GM21447 (cell line): ENCODE measurements around the gene RBM15B.

Source experiments
- ATAC-seq: cut with Tn5 transposase; IDR thresholded peaks from one replicate; pipeline ENCODE4 v1.9.1; 2021; ENCODE audit not compliant: unreplicated experiment

Gene RBM15B

DNA sequence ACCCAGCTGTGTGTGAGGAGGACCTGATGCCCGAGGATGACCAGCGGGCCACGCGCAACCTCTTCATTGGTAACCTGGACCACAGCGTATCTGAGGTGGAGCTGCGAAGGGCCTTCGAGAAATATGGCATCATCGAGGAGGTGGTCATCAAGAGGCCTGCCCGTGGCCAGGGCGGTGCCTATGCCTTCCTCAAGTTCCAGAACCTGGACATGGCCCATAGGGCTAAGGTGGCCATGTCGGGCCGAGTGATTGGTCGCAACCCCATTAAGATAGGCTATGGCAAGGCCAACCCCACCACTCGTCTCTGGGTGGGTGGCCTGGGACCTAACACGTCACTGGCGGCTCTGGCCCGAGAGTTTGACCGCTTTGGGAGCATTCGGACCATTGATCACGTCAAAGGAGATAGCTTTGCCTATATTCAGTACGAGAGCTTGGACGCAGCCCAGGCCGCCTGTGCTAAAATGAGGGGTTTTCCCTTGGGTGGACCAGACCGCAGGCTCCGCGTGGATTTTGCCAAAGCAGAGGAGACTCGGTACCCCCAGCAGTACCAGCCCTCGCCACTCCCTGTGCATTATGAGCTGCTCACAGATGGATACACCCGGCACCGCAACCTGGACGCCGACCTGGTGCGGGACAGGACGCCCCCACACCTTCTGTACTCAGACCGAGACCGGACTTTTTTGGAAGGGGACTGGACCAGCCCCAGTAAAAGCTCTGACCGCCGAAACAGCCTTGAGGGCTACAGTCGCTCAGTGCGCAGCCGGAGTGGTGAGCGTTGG is 1.5 kb downstream of the RBM15B start:
- no peak for ATAC-seq

DNA sequence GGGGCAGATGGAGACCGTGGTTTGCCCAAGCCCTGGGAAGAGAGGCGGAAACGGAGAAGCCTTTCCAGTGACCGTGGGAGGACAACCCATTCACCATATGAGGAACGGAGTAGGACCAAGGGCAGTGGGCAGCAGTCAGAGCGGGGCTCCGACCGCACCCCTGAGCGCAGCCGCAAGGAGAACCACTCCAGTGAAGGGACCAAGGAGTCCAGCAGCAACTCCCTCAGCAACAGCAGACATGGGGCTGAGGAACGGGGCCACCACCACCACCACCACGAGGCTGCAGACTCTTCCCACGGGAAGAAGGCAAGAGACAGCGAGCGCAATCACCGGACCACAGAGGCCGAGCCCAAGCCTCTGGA is 2.0 kb downstream of the RBM15B start:
- no peak for ATAC-seq

DNA sequence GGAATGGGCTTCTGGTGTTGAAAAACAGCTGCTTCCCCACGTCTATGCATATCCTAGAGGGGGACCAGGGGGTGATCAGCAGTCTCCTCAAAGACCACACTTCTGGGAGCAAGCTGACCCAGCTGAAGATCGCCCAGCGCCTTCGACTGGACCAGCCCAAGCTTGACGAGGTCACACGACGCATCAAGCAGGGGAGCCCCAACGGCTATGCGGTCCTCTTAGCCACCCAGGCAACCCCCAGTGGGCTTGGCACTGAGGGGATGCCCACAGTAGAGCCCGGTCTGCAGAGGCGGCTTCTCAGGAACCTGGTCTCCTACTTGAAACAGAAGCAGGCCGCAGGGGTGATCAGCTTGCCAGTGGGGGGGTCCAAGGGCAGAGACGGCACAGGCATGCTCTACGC is 2.5 kb downstream of the RBM15B start:
- ATAC-seq: no peak

DNA sequence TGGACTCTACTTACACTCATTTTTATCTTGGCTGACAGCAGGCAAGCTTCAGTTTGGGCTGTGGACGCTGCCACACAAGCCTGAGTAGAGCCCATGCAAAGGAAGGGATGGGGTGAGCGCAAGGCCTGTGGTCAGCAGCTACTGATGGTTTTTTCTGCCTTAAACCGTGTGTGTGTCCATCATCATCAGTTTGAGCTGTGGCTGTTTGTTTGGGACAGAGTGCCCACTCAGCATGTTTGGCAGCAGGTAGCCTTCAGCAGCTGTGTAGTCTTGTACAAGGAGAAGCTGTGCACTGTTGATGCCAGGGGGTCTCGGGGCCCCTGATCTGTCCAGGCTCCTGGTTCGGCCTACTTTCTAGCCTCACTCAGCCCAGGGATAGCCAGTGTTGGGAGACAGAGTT is 3.5 kb downstream of the RBM15B start:
- ATAC-seq: no peak

DNA sequence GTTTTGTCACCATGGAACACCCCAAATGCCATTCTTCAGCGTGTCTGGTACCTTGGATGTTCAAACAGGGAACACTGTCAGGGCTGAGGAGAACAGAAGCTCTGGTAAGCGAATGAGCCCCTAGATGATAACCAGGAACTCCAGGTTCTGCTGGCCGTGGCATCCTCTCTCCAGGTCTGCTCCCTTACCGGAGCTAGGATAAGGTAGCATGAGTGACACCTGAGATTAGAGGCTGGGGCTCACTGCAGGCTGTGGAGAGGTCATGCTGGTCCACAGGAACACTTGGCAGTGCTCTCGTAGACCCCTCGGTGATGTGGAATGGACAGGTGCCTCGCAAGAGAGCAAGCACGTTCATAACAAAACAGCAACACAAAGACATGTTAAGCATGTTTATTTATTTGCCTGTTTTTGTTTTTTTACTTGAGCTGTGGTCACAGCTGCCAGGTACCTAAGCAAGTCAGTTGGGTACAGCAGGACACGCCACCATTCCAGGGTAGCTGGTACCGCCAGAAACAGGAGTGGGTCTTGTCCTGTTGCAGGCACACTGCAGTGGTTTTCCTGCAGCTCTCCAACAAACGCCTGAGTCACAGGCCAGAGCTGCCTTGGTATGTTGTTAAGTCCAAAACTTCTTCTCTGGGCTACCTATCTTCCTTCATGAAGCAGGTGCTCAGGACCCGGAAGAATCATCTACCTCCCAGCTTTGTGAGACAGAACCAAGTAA is 4.6 kb downstream of the RBM15B start:
- no peak for ATAC-seq

DNA sequence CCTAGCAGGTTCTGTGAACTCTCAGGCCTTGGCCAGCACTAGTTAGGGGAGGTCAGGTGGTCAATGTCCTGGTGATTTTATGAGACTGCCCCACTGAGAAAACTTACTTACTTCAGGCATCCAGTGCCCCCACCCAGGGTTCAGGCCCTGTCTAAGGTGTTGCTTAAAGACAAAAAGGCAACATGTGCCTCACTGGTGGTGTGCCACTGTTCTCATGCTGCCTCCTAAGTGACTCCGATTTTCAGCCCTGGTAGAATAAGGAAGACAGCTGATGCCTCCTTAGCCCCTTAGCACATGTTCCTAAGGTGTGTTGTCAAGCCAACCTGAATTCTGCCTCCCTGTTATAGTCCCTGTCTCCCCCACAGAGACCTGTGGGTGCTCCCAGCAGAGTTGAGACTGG is 5.3 kb downstream of the RBM15B start:
- ATAC-seq: no peak

DNA sequence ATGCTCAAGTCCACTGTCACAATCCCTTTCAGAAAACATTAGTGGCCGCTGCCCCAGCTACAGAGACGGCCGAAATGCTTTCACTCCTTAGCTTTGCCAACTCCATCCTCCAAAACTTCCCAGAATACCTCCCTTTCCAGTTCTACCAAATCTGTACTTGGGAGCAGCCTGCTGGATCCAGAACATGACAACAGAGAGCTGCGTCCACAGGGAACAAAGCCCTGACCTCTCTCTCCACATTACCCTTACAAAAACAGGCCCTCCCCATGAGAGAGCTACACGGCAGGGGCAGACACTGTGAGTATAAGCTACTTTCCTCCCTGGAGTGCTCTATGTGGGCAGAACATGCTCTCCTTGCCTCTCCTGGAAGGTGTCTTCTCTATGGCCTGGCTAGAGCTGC is 6.3 kb downstream of the RBM15B start:
- no peak for ATAC-seq

DNA sequence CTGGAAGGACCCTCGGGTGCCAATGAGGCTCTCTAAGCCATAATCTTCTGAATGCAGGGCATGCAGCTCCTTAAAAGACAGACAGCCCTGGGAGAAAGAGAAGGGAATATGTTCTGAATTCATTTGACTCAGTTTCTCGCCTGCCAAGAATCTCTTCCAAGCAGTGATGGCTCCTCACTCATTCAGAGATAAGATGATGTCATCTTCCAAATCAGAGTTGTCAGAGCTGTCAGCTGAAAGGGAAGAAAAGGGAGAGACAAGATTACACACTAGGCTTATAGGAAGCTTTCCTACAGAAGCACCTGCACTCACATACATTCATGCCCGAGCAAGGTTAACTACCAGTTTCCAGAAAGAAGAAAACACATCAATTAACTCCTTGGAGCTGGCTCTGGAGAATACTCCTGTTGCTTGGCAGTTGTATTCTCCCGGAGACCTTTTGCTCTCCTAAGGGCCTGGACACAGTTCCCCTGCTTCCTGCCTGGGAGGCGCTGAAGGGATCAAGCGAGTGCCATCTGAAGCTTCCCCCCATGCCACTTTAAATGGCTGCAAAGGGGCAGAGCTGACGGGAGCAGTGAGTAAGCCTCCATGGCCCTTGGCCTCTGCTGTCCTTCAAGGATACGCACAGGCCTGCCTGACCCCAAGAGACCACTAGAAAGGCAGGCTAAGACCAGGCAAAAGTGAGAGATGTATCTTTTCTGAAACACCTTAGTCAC is 7.7 kb downstream of the RBM15B start:
- no peak for ATAC-seq

DNA sequence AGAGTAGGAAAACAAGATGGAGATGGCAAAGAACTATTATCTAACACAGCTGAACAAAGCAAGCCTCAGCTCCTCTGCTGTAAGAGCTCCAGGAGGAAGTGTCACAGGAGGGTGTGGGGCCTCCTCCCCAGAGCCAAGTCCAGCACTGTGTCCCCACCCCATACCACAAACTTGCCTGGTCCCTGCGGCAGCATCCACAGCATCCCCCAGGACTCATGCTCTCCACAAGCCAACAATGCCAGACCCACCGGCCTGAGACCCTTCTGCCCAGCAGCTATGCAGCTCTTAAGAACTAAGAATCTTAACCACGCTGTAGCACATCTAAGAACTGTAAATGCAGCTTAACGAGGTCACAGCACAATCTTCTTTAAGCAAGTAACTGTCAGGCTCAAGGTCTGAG is 9.1 kb downstream of the RBM15B start:
- ATAC-seq: no peak

DNA sequence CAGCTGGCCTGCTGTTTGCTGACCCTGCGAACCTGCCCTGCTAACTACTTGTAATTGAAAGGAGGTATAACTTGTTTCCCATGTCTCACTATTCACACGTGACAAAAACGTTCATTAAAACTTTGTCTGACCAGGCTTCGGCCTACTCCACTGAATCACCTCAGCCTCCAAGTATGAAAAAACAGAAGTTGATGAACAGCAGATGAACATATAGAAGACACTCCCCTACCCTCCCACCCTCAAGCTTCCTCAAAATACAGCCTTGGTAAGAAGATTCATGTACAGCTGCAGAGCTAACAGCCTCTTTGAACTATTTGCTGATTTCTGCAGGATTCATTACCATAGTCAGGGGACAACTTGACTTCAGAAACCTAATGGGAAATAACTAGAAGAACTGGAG is 10.7 kb downstream of the RBM15B start:
- no peak for ATAC-seq

DNA sequence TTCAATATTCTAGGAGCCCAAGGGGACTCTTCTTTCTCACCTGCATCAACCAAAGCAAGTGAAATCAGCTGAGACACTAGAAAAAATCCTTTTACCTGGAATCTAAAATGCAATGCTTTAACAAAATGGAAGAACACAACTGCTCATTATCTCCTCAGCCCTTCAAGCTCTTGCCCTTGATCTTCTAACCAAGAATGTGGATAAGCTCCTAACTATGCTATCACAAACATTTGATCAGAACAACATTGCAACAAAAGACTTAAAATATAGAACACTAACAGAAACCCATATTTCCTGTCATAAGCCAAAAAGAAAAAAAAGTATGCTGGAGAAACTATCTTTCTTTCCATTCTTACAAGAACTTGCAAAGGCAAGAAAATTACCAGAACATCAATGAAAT is 12.6 kb downstream of the RBM15B start:
- no peak for ATAC-seq

DNA sequence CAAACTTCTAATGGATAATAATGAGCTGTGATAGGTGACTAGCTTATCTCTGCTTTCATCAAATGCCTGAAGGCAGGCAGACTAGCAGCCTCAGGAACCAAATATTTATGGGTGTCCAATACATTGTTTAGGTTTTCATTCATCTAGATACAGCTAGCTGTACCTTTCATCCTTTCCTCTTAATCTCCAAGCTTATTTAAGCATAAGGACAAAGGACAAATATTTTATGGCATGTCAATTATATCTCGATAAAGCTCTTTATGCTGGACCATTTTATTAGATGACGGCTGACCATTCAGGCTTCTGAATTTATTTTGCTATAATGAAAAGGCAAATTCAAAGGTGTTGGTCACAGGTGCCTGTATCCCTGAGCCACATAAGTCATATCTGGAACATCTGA is 16.9 kb downstream of the RBM15B start:
- ATAC-seq: no peak

DNA sequence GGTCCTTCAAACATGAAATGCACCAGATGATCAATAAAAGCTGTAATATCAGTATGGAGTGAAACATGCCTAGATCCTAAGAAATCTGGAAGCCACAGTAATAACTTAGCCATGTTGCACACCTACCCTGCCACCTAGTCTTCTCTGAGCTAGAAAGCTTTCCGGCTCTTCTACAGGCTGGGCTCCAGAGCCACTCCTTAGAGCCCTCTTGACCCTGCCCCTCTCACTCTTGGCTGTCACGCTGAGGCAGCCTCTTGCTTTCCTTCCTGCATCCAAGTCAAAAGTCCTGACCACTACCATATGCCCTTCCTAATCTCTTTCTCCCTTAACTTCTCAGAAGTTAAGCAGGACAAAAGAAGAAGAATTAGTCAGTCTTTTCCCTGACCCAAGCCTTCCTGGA is 17.7 kb downstream of the RBM15B start:
- ATAC-seq: no peak

DNA sequence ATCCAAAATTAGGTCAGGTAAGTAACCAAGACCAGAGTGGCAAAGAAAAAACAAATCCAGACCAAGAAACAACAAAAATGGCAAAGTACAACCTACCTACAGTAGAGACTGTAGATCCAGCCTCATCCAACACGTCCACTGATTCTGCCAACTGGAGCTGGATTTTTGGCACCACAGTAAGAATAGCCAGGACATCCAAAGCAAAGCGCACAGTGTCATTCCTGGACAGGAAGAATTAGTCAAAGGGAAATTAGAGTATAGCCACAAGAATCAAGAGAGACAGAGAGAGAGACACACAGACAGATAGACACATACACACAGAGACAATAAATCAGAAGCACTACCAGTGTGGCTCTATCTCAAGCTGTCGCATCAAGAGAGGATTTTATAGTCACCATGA is 31.1 kb downstream of the RBM15B start:
- ATAC-seq: no peak

DNA sequence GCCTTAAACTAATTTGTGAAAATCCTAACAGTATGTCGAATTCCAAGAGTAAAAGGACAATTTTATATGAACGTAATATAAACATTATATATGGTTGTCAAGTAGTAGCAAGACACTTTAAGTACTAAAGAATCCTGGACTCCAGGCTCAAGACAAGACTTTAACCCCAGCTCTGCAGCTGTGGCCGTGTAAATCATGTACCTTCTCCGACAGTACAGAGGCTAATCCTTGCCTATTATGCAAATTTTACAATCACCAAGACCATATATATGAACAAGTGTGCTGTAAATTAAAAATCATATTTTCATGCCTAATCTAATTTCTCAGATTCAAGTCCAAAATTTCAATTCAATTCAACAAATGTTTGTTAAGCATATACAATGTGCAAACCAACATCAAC is 35.8 kb downstream of the RBM15B start:
- ATAC-seq: no peak

DNA sequence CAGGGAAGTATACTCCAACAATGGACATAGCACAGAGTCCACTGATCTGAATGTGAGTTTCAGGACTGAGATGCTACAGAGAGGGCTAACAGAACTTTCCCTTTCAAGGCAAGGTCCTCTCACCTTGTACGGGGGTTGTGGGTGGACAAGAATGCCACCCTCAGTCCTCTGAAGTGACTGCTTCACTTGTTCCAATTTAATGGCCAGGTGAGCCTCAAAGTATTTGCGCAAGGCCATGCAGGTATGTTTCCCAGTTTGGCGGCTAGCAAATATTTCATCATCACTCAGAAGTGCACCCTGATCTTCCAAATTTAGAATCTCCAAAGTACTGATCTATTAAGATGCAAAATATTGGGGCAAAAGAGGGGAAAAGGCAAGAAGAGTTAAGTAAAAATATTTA is 38.1 kb downstream of the RBM15B start:
- ATAC-seq: no peak

DNA sequence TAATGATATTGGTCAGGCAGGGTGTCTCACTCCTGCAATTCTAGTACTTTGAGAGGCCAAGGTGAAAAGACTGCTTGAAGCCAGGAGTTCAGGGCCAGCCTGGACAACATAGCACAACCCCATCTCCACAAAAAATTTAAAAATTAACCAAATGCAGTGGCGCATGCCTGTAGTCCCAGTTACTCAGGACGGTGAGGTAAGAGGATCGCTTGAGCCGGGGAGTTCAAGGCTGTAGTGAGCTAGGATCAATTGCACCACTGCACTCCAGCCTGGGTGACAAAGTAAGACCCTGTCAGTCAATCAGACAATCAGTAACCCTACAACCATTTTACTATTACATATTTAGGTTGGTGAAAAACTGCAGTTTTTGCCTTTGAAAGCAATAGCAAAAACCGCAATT is 43.0 kb downstream of the RBM15B start:
- no peak for ATAC-seq

DNA sequence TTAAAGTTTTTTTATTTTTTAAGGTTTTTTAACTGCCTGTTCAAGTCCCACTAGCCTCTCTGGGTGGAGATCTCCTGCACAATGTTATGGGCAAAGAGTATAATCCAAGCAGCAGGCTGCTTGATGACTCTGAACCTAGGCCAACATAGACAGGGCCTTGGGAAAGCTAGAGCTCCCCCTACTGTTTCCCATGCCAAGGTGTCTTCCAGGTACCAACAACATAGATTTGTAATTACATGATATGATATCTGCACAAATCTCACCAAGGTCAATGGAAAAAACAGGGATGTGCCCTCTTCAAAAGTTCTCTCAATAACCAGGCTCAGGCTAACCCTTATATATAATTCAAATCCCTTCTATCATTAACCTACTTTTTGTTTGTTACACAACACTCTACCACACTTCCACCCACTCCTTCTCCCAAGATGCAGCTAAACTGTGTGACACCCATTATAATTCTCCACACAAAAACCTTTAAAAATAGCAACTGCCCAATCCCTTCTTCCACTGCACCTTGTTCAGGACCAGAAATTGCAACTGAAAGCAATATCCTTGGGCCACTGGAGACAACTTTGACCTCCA is 43.8 kb downstream of the RBM15B start:
- no peak for ATAC-seq

DNA sequence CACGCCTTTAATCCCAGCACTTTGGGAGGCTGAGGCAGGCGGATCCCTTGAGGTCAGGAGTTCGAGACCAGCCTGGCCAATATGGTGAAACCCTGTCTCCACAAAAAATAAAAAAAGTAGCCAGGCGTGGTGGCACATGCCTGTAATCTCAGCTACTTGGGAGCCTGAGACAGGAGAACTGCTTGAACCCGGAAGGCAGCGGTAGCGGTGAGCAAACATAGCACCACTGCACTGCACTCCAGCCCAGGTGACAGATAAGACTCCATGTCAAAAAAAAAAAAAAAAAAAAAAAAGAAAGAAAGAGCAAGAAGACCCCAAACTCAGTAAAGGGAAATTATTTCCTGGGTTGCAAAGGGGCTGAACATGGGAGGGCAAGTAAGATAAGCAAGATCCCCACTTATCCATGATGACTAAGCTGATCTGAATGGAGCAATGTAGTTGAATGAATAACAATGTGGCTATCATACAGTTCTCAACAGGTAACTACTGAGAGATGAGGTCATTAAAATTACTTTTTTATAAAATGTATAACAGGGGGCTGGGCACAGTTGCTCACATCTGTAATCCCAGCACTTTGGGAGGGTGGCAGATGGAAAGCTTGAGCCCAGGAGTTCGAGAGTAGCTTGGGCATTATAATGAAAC is 46.0 kb downstream of the RBM15B start:
- ATAC-seq: no peak

DNA sequence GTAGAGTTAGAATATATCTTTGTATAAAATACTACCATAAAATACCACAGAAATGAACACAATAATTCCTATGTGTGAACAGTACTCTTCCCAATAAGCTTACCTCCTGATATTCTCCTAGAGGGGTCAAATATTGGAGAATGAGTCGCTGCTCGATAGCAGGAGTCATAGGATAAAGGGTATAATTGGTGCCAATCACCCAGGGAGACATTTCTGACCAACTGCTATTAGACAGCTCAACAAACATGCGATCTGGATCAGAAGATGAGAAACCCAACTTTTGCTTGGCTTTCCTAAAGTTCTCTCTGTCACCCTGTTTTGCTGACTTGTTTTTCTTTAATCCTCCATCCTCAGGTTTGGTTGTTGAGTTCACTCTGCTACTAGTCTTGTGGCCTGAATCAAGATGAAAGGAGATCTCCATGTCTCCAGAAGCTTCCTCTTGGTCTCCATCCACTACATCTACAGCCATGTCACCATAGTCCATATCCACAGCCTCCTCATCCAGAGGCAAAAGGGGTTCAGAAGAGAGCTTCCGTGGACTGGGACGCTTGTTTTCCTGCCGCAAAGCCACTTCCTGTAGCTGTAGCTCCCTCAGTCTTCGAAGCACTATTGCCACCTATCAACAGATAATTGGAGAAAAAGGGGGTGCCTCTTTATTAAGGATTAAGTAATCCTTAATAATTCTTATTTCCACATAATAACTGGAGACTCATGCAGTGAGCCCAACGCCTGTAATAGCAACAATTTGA is 50.4 kb downstream of the RBM15B start:
- no peak for ATAC-seq
